GM23248 (cell line): ENCODE data around the gene TUG1.

Source experiments
- EZH2 ChIP-seq: fragments of 200-600 bp; sonication (generic); IDR thresholded peaks from 2 replicates; pipeline ENCODE4 v1.6.1; 2018; ENCODE audit warnings: antibody characterized with exemption, mild to moderate bottlenecking; ENCODE audit not compliant: insufficient read depth, poor library complexity, severe bottlenecking
- EZH2phosphoT487 ChIP-seq: fragments of 200-600 bp; sonication (generic); IDR thresholded peaks from 2 replicates; pipeline ENCODE4 v1.6.1; 2018; ENCODE audit warnings: antibody characterized with exemption, moderate library complexity, mild to moderate bottlenecking, low read depth; ENCODE audit not compliant: insufficient read depth

GRCh38 chr22:30998329-30998728 lies 29.3 kb downstream of the TUG1 start:
- TF ChIP-seq EZH2 = no peak
- no peak for TF ChIP-seq EZH2phosphoT487
